Smooth muscle cell of the brain vasculature (primary cell): ENCODE results near the gene ANKRD13C.

Experiments
- DNase-seq: peaks from one replicate; pipeline ENCODE4 v3.0.0-alpha.2; 2012; ENCODE audit warnings: low read depth, low spot score

Gene ANKRD13C

GRCh38 chr1:70295749-70296148 is 58.8 kb downstream of the ANKRD13C start:
- DNase-seq, result no peak

DNA sequence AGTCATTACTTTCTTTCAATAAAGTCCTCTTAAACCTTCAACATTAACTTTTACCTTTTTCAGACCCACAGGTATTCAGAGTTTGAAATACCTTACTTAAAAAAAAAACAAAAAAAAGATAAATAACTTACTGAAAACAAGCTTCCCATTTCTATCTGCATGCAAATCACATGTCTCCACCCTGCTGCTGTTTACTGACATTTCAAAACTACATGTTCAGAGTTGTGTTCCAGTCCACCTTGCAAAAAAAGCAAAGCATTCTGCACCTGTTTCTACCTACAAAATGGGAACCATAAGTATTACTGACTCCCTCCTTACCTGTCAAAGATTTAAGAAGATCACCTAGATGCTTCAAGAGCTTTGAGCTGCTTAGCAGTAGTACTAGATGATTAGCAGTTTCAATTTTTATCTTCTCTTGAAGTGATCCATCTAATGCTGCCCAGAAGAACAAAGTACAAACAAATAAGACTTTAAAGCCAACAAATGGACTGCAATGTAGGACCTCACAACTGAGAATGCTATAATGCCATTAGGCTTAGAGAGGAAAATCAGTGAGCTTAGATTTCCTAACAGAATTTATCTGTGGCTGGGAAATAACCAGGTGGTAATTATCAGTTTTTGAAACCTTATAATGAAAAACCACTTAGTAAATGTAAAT is 61.2 kb downstream of the ANKRD13C start:
- DNase-seq, result no peak

- DNase-seq, result no peak
Measured at GRCh38 chr1:70290218-70290617, 64.3 kb downstream of the ANKRD13C start.

DNA sequence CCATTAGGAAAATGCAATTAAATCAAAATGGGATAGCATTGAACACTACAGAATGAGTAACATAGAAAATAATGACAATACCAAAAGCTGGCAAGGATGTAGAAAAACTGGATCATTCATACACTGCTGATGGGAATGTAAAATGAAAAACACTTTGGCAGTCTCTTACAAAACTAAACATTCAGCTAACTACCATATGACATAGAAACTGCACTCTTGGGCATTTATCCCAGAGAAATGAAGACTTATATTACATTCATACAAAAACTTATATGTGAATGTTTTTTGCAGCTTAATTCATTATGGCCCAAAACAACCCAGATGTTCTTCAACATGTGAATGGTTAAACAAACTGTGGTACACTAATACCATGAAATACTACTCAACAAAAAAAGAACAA is 66.4 kb downstream of the ANKRD13C start:
- DNase-seq, result no peak

- DNase-seq, result no peak
Measured at GRCh38 chr1:70286453-70286852, 68.1 kb downstream of the ANKRD13C start.

DNA sequence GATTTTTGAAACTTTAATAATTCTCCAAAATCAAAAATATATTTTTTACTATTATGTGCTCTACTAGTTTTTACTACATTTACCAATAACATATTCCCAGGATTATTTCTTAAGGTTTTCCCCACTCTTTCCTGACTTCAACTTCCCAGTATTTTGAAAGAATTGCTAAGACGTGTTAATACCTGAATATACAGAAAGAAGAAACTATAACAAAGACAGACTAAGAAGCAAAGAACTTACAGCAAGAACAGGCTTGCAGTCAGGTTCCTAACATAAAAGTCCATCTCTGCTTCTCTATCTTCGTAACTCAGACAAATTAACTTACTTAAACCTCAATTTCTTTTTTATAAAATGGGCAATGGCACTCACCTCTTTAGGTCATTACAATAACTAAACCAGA is 70.2 kb downstream of the ANKRD13C start:
- DNase-seq, result no peak

- DNase-seq, result no peak
Measured at GRCh38 chr1:70278710-70279109, 75.8 kb downstream of the ANKRD13C start.

GRCh38 chr1:70277875-70278274 is 76.6 kb downstream of the ANKRD13C start:
- no peak for DNase-seq

- DNase-seq, result no peak
Measured at GRCh38 chr1:70265946-70266345, 88.6 kb downstream of the ANKRD13C start.

- no peak for DNase-seq
Measured at GRCh38 chr1:70264839-70265238, 89.7 kb downstream of the ANKRD13C start.

GRCh38 chr1:70256664-70257063 is 97.9 kb downstream of the ANKRD13C start:
- no peak for DNase-seq

- no peak for DNase-seq
Measured at GRCh38 chr1:70248729-70249128, 105.8 kb downstream of the ANKRD13C start.

DNA sequence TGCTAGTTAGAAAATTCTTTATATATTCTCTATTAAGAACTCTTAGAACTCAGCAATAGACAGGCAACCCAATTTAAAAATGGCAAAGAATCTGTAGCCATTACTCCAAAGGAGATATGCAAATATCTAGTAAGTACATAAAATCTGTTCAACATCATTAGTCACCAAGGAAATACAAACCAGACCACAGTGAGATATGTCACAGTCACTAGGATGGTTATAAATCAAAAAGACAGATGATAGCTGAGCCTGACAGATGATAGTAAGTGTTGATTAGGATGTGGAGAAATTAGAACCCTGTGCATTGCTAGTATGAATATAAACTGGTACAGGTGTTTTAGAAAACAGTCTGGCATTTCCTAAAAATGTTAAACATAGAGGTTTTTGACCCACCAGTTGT is 106.8 kb downstream of the ANKRD13C start:
- DNase-seq, result no peak

GRCh38 chr1:70247122-70247521 is 107.4 kb downstream of the ANKRD13C start:
- no peak for DNase-seq

DNA sequence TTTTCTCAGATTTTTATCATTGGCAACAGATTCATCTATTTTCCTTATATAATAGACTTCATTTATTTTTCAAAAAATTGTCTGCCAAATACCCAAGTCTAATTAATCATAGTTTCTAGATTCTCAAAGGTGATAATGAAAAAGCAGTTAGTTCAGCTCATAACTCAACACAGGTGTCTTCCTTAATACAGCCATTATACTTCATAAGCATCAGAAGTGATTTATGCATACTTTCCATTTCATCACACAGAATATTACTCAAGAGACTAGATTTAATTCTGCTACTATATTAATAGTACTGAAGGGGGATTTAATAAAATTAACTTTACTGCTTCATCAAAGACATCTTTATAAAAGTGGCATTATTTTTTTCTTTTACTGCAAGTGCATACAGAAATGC is 114.6 kb downstream of the ANKRD13C start:
- DNase-seq, result no peak

GRCh38 chr1:70234733-70235132 is 119.8 kb downstream of the ANKRD13C start:
- DNase-seq, result no peak

DNA sequence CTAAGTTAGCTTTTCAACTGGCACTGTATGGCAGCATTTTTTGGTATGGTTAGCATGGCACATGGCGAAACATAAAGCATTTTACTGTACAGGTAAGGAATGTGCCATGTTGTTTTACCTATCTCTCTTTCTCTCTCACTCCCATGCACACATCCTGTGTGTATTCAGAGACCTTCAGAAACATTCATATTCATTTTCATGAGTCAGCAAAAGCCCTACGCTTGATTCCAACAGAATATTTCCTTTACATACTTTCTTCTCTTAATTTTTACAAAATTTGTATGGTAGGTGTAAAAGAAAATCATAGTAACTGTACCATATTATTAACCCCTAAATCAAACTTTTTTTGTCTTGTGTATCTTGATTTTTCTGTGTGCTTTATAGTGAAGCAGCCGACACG is 123.0 kb downstream of the ANKRD13C start:
- DNase-seq, result no peak

DNA sequence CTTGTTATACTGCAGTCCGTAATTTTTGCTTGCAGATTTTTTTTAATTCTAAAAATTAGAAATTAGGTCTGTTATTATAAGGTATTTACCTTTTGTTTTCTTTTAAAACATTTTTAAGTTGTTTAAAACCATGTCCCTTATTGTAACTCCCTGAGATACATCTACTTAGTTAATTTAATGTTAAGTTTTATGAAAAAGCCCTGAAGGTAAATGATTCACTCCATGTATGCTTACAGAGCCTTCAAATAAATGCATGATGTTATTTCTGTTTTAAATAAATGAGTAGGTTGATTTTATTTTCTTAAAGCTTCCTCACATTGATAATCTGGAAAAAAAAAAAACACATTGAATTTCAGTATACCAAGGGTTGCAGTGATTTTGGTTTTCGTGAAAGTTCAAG is 125.9 kb downstream of the ANKRD13C start:
- no peak for DNase-seq

DNA sequence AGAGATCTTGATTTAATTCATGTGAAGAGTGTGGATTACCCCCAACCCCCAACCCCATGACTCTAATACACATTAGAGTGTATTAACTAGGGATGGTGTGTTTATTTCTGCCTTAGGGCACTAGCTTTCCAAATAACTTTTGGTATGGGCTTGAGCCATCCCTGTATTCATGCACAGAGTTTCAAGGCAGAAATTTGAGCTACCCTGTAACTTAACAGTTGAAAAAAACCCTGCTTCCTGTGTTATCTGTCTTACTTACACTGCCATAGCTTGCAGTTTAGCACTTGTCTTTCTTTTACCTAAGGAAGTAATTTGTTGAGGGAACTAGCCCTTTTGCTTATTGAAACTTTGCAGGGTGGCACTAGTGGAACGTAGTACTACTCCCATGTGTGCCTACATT is 127.1 kb downstream of the ANKRD13C start:
- no peak for DNase-seq

GRCh38 chr1:70224954-70225353 is 129.6 kb downstream of the ANKRD13C start:
- DNase-seq, result no peak

DNA sequence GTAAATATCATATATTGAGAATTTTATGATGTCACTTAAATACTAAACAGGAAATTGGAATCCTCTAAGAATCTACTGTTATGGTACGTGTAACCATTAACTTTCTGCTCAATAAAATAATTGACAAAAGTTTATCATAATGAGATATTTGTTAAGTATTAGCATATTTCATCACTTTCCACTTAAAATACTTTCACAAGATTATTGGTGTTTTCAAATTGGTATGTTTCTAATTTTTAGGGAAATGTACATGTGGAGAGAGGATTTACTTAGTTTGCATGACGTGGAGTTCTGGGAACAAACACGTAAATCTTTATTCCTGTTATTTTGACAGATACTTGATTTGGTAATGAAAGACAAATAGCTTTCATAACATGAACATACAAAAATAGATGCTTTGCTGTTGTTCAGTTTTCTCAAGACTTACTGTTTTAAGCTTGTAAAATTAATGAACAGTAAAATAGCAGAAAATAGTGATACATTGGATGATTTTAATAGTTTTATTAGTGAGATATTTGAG is 131.7 kb downstream of the ANKRD13C start:
- DNase-seq, result no peak

GRCh38 chr1:70221238-70222121 is 133.0 kb downstream of the ANKRD13C start, which contains the start of gene SRSF11:
SRSF11 (plus strand) TSS chr1:70221380; CDS start chr1:70221637, 257 bp downstream.
- peak; percentile 85 for DNase-seq
